Measurements from ENCODE around the gene TMEM132D.

DNA sequence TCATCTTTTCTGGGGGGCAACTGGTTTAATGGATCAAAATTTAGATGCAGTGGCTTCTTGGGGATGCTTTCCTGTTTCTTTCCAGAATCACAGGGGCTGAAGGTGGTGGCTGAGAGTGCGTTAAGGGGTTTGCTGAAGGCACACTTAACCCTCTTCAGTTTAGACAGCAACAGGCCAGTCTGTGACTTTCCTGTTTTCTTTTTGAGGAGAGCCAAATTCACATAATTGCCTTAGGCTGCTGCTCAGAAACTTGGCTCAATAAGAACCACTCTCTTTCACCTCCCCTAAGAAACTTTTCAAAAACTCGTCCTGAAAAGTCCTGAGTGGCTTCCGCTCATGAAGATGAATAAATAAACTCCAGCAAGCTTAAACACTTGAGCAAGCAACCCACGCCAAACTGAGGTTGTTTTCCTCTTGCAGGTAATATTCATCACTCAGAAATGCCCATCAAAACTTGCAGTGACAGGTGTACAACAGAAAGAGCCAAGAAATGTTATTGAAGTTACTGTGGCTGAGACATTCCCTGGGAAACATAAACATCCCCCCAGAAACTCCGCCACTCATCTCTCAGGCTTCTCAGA is 510.4 kb downstream of the TMEM132D start:
- TF ChIP-seq GATA2 (IDR thresholded peaks at IDR 0.05; ENCODE audit: low read depth, low read length) (no peak), GATA3 (IDR thresholded peaks at IDR 0.05; ENCODE audit: low read depth, low read length) (no peak)
